Measurements from ENCODE around the gene FAIM.
"Not testable (repeated sequence)": the region's sequence is repeated elsewhere in the genome, so short reads cannot be mapped to it uniquely, and the experiment has no call there.

The FAIM gene

DNA sequence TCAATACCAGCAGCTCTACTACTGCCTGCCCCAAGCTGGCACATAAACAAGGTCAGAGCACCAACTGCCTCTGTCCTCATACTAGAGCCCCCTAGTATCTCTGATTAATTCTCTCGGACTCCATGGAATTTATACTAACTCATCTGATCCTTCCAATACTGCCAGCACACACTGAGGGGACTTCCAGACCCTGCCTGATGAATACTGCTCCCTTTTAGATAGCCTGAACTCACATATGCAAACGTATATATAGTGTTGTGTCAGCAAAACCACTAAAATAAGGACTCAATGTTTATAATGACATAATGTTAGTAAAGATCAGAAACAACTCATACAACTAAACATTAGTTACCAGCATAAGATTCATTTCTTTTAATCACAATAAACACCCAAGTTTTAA lies 39.5 kb upstream of the FAIM start:
- Histone ChIP-seq H3K27me3 (no peaks in the 10 kb centered on the region), H3K27ac (no peak overlapping the region), H3K36me3 (peaks cover 30 to 40% (median 38%) of the 10 kb centered on the region in 3 donors), H3K4me1 (no peaks in the 10 kb centered on the region), H3K9me3 (peaks cover 0 to 3% (median 0%) of the 10 kb centered on the region in 3 donors), H3K4me3 (no peak overlapping the region)
- intact Hi-C loops (cut with DNase I; ENCODE audit: low total_unique reads) = no loop called here
- TF ChIP-seq, protein P1, sequence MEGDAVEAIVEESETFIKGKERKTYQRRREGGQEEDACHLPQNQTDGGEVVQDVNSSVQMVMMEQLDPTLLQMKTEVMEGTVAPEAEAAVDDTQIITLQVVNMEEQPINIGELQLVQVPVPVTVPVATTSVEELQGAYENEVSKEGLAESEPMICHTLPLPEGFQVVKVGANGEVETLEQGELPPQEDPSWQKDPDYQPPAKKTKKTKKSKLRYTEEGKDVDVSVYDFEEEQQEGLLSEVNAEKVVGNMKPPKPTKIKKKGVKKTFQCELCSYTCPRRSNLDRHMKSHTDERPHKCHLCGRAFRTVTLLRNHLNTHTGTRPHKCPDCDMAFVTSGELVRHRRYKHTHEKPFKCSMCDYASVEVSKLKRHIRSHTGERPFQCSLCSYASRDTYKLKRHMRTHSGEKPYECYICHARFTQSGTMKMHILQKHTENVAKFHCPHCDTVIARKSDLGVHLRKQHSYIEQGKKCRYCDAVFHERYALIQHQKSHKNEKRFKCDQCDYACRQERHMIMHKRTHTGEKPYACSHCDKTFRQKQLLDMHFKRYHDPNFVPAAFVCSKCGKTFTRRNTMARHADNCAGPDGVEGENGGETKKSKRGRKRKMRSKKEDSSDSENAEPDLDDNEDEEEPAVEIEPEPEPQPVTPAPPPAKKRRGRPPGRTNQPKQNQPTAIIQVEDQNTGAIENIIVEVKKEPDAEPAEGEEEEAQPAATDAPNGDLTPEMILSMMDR (IDR thresholded peaks at IDR 0.05) = no peak
- no peak for DNase-seq

DNA sequence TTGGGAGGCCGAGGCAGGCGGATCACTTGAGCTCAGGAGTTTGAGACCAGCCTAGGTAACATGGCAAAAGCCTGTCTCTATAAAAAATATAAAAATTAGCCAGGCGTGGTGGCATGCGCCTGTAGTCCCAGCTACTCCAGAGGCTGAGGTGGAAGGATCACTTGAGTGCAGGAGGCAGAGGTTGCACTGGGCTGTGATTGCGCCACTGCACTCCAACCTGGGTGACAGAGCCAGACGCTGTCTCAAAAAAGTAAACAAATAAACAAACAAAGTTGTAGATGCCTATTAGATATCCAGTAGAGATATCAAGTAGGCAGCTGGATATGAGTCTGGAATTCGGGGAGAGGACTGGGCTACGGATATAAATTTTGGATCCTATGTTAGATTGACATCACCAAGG lies 38.9 kb upstream of the FAIM start:
- H3K27me3 ChIP-seq; H3K4me3 ChIP-seq; H3K27ac ChIP-seq; DNase-seq; intact Hi-C loops (cut with DNase I; ENCODE audit: low total_unique reads); H3K4me1 ChIP-seq; H3K9me3 ChIP-seq: not testable (repeated sequence)
- H3K36me3 ChIP-seq = peaks cover 32 to 45% (median 43%) of the 10 kb centered on the region in 3 donors

DNA sequence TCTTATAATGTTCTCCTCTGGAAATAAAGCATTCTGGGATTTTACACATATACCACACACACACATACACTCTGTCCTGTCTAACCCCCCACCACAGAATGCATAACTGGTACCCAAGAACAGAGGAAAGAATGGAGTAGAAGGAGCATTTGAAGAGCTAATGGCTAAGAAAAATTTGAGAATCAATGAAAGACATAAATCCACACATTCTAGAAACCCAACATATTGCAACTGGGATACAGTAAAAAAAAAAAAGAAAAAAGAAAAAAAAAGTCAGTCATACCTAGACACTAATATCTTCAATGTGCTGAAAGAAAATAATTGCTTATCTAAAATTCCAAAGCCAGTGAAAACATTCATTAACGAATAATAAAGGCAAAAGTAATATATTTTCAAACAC lies 35.4 kb upstream of the FAIM start:
- peaks cover 27 to 37% (median 34%) of the 10 kb centered on the region in 3 donors for H3K36me3 ChIP-seq
- no peaks in the 10 kb centered on the region for H3K27me3 ChIP-seq
- H3K27ac ChIP-seq = no peak overlapping the region
- no peaks in the 10 kb centered on the region for H3K4me1 ChIP-seq
- H3K4me3 ChIP-seq = no peak overlapping the region
- H3K9me3 ChIP-seq = peaks cover 0 to 9% (median 0%) of the 10 kb centered on the region in 3 donors
- no peak for DNase-seq
- TF ChIP-seq, protein P1 (IDR thresholded peaks at IDR 0.05) = no peak
- intact Hi-C loops (cut with DNase I; ENCODE audit: low total_unique reads) = no loop called here

DNA sequence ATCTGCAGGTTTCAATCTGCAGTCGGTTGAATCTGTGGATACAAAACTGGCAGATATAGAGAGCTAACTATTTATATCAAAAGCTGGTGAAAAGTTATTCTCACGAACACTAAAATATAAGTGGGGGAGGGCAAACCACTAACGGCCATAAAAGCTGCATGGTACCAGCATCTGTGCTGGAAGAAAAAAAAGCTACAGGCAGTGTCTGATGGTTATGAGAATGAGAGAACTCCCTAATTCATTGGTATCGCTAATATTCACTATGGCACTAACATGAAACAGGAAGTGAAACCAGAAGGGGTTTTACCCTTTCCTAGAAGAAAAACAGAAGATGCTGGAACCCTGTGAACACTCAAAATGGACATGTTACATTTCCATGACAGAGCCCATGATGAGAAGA lies 30.4 kb upstream of the FAIM start:
- Histone ChIP-seq H3K27ac (no peak overlapping the region), H3K36me3 (peaks cover 10 to 13% (median 10%) of the 10 kb centered on the region in 3 donors), H3K4me3 (no peak overlapping the region), H3K9me3 (peaks cover 0 to 9% (median 0%) of the 10 kb centered on the region in 3 donors), H3K4me1 (no peaks in the 10 kb centered on the region), H3K27me3 (no peaks in the 10 kb centered on the region)
- TF ChIP-seq, protein P1 (IDR thresholded peaks at IDR 0.05) = no peak
- intact Hi-C loops (cut with DNase I; ENCODE audit: low total_unique reads) = no loop called here
- no peak for DNase-seq

DNA sequence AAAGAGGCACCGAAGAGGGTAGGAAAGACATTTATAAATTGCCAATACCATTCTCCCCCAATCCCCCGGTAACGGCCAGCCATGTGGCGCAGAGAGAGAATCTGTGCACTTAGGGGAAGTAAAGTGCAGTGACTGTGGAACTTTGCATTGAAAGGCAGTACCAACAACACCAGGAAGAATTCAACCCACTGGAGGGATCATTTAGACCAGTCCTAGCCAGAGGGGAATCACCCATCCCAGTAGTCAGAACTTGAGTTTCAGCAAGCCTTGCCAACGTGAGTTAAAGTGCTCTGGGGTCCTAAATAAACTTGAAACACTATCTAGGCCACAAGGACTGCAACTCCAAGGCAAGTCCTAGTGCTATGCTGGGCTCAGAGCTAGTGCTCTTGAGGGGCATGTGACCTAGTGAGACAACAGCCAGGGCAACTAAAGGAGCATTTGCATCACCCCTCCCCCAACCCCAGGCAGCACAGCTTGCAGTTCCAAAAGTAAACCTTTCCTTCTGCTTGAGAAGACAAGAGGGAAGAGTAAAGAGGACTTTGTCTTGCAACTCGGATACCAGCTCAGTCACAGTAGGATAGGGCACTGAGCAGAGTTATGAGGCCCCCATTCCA lies 29.5 kb upstream of the FAIM start:
- Histone ChIP-seq H3K27me3 (no peaks in the 10 kb centered on the region), H3K27ac (no peak overlapping the region), H3K4me1 (no peaks in the 10 kb centered on the region), H3K36me3 (peaks cover 2 to 8% (median 7%) of the 10 kb centered on the region in 3 donors), H3K4me3 (no peak overlapping the region), H3K9me3 (peaks cover 0 to 6% (median 0%) of the 10 kb centered on the region in 3 donors)
- intact Hi-C loops (cut with DNase I; ENCODE audit: low total_unique reads) = no loop called here
- no peak for DNase-seq
- TF ChIP-seq, protein P1 (IDR thresholded peaks at IDR 0.05) = no peak

DNA sequence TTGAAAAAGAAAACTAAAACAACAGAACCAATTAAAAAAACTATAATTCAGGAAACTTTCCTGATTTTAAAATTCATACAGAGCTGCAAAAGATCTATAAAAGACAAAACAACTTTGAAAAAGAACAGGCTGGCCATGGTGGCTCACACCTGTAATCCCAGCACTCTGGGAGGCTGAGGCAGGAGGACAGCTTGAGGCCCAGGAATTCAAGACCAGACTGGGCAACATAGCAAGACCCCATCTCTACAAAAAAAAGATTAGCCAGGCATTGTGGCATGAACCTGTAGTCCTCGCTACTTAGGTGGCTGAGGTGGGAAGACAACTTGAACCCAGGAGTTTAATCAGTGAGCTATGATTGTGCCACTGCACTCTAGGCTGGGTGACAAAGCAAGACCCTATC lies 21.2 kb upstream of the FAIM start:
- TF ChIP-seq, protein P1 (IDR thresholded peaks at IDR 0.05) = no peak
- Histone ChIP-seq H3K4me1 (peaks cover 0 to 3% (median 0%) of the 10 kb centered on the region in 4 donors), H3K27ac (no peak overlapping the region), H3K27me3 (no peaks in the 10 kb centered on the region), H3K4me3 (no peak overlapping the region), H3K36me3 (peaks cover 4% of the 10 kb centered on the region in 3 donors), H3K9me3 (no peaks in the 10 kb centered on the region)
- intact Hi-C loops (cut with DNase I; ENCODE audit: low total_unique reads) = no loop called here
- no peak for DNase-seq

Data from tibial artery (tissue), 4 donors.